ENCODE measurements around the gene TBCD.

TBCD gene

GRCh38 chr17:82859431-82860403, 107.9 kb downstream of the TBCD start:
- DNase-seq = no peak

DNA sequence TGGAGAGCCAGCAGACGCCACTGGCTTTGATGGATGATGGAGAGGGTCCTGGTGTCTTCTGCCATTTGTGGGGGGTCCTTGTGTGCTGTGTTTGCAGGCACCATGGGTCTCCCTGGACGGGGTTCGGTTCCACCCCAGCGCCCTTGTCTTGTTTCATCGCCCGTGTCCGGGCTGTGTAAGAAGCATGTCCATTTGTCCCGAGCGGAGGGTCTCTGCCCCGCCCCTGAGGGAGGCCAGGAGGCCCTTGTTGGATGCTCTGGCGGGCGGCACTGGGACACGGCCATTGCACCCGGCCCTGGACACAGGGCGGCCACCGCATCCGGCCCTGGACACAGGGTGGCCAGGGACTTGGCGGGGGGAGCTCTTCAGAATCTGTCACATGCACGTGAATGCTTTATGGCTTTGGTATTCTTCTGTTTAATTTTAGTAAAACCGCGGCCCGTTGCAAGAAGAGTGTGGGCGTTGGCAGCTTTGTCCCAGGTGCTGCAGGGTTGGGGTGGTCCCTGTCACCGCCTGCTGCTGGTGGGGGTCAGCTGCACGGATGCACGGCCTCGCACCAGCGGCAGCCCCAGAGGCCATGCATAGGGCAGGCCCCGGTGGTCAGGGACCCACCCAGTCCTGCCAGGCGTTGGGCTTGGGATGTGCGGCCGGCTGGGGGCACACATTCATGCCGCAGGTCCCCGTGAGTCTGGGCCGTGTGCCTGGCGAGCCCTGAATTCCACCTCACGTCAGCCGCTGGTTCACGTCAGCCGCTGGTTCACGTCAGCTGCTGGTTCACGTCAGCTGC, 108.9 kb downstream of the TBCD start:
- DNase-seq = no peak

- DNase-seq = no peak
Observed at GRCh38 chr17:82861393-82861775, 109.5 kb downstream of the TBCD start.

DNA sequence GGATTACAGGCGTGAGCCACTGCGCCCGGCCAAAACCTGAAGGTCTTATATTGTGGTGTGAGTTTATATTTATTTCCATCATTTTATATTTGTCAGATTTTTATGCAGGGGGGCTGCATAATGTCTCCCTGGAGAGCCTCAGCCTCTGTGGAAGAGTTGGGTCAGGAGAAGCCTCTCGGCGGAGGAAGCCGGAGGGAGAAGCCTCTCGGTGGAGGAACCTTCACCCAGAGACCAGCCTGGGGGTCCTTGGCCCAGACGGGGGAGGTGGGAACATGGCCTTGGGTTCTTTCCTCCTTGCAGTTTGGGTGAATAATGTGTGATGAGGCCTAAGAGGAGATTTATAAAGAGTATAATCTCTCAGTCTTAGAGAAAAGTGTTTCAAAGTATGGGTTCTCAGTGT, 110.3 kb downstream of the TBCD start:
- no peak for DNase-seq

GRCh38 chr17:82862737-82863382, 111.0 kb downstream of the TBCD start:
- no peak for DNase-seq

DNA sequence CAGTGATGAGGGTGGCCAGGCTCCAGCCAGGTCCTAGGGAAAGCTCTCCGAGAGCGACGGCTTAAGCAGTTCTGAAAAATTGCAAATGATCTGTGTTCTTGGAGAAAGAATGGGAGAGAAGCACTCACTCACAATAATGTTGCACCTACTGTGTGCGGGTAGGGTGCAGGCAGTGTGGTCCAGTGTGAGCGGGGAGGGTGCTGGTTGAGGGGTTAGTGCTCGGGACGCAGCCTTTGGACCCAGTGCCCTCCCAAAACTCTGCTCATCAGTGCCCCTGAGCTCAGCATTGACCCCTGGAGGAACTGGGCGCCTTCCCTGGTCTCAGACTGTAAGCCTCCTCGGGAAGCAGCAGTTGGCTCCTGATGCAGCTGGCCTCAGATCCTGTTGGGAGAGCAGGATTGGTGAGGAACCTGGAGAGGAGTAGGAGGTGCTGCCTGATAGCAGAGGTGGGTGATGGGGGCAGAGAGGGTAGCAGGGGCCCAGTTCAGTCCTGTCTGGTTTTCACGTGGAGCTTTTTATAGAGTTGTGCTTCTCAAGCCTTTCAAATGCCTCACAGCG, 111.6 kb downstream of the TBCD start:
- no peak for DNase-seq

GRCh38 chr17:82863941-82864712, 112.3 kb downstream of the TBCD start:
- DNase-seq = no peak

DNA sequence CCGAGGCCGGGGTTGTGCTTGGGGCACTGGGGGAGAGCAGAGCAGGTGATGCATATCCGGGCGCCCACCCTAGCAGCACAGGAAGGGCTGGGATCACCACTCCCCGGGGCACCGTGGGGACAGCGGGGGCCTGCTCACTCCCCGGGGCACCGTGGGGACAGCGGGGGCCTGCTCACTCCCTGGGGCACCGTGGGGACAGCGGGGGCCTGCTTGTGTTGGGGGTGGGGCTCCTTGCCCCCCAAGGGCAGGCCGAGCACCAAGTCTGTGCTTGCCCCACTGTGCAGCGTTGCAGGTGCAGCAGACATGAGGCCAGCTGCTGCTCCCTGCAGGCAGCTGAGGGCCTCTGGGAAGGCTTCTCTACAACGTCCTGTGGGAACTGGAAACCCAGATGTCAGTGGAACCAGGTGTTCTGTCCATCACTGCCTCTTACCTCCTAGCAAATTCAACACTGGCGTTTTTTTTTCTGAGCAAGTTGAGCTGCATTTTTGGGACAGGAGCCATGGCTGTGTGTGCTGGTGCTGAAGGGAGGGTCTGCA, 112.9 kb downstream of the TBCD start:
- DNase-seq = no peak

DNA sequence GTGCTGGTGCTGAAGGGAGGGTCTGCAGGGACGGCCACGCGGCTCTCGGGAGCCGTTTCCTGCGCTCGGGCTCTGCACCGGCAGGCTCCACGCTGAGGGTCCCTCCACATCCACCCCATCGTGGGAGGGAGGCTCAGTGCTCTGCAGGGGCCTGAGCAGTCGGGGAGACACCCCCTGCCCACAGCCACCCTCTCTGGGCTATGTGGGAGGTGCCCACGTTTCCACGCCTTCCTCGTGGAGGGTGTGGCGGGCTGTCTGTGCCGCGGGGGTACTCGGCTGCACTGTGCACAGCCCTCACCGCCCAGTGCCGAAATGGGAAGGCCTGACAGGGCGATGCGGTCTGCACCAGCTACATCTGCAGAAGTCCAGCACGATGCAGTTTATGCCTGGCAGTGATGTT, 113.4 kb downstream of the TBCD start:
- DNase-seq = no peak

DNA sequence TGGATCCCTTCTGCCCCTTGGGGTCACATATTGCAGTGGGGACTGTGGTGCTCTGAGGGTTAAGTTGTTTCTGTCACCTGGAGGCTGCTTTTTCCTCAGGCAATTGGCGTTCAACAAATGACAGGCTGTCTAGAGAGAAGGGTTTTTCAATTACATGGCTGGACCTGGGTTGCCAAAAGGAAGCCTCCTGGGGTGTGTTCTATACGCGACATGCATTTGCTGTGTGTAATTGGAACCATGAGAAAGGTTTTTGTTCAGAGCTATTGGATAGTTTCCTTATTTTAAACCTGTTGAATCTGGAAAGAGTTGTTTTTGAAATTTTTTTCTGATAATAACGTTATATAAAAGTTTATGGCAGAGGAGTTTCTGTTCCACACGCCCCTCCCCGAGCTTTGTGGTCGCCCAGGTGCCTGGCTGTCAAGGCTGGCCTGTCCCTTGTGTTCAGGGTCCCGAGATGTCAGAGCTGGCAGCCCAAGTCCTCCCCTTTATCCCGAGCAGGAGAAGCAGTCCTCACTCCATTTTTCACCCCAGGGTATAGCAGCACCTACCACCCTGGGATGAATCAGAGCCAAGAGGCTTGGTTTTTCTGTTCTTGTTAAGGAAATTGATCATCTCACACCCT, 114.0 kb downstream of the TBCD start:
- no peak for DNase-seq

GRCh38 chr17:82866590-82867191, 114.8 kb downstream of the TBCD start:
- no peak for DNase-seq

DNA sequence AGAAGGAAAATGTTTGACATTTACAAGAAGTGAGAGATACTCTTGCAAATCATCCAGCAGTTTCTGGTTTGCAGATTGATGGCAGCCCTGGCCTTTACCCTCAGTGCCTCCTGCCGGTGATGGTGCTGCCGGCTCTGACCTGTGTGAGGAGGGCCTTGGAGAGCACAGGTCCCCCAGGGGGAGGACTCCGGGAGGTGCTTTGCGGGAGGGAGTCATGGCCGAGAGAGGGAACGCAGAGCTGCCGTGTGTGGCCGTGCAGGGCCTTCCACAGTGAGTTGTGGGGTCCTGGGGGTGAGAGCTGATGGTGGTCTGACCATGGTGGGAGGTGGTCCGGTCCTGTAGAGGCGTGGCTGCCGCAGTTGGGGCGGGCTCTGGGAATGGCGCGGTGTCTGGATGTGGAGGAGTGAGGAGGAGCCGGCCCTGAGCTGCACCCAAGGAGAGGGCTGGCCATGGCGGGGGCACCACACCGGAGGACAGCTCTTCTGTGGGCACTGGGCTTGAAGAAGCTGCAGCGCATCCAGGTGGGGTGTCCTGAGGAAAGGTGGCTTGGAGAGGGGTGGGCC, 116.0 kb downstream of the TBCD start:
- DNase-seq = no peak

GRCh38 chr17:82868715-82869131, 116.9 kb downstream of the TBCD start:
- no peak for DNase-seq

- DNase-seq = no peak
Observed at GRCh38 chr17:82869536-82869935, 117.7 kb downstream of the TBCD start.

DNA sequence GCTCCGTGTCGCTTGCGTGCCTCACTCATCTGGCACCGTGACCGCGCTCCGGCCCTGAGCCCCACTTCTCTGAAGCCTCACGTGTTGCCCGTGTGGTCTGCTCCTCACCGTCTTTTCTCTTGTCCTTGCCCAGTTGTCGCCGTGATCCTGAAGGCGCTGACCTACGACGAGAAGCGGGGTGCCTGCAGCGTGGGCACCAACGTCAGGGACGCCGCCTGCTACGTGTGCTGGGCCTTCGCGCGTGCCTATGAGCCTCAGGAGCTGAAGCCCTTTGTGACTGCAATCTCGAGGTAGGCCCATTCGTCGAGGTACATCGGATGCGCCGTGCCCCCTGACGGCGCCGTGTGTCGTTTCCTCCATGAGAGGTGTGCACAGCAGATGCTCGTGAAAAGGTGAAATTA, 118.2 kb downstream of the TBCD start:
- DNase-seq = no peak

- DNase-seq = no peak
Observed at GRCh38 chr17:82870541-82870940, 118.7 kb downstream of the TBCD start.

DNA sequence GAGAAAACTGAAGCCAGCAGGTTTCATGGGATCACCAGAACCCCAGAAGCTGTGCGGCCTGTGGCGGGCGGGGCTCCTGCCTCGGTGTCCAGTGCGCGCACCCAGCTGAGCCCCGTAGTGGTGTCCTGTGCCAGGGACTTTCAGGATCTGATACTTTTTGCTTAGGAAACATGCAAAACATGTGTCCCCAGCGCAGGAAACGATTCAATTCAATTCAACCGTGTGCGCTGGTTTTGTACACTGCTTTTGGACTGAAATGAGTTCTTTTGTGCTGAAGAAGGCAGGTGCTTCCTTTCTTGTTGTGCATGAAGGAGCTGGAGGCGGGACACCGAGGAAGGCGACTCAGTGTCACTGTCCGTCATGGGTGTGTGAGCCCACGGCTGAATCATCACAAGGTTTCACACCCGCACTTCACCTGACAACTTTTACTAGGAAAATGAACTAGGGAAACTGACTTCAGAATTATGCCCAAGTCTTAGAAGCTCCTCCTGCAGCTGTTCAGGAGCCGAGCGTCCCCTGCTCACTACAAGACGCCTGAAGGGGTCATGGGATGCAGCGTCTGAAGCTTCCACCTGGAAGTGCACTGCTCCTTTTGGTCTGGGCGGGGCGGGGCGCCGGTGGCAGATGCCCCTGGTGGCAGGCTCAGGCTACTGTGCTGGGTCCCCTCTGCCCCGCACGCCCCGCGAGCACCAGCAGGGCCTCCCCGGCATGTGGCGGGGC, 119.4 kb downstream of the TBCD start:
- no peak for DNase-seq

- no peak for DNase-seq
Observed at GRCh38 chr17:82871776-82872561, 120.1 kb downstream of the TBCD start.
